Kidney (tissue), 14 donors: ENCODE data around the gene PRAF2. TPM values are rescaled to one million over a fixed set of nuclear protein-coding genes. Genes with fewer than 3 reads are reported as not detected.

ENCODE experiments used
- DNase-seq, 5 donors: peaks; one replicate each; pipeline ENCODE4 v3.0.0-alpha.2; 2013 to 2020
- FAIRE-seq: peaks from 2 replicates; lab custom pipeline; 2012; peaks lifted over from hg19 to GRCh38; lab: Jason Lieb, UNC
- H3K27ac ChIP-seq, 2 donors: one replicate each; pipeline ENCODE4 v1.7.0; 2013; ENCODE audit warnings: low read depth in 2 of 2, low read length in 2 of 2, inconsistent platforms in 1 of 2
- H3K27me3 ChIP-seq: one replicate; pipeline ENCODE4 v1.7.1; 2013; ENCODE audit warnings: low read length, inconsistent platforms; ENCODE audit not compliant: control insufficient read depth, insufficient read depth
- H3K36me3 ChIP-seq, 3 donors: one replicate each; pipeline versions ENCODE4 v1.7.0 to v1.7.1; 2013; ENCODE audit warnings: low read length in 3 of 3, control low read depth in 1 of 3, inconsistent platforms in 1 of 3; ENCODE audit not compliant: insufficient read depth in 3 of 3, control insufficient read depth in 2 of 3
- H3K4me1 ChIP-seq, 3 donors: one replicate each; pipeline versions ENCODE4 v1.7.0 to v1.7.1; 2013; ENCODE audit warnings: low read length in 3 of 3, inconsistent platforms in 1 of 3, low read depth in 1 of 3; ENCODE audit not compliant: control insufficient read depth in 2 of 3, insufficient read depth in 2 of 3
- H3K4me3 ChIP-seq, 3 donors: one replicate each; pipeline versions ENCODE4 v1.7.0 to v1.8.1; 2013; ENCODE audit warnings: low read length in 3 of 3, control low read depth in 1 of 3, inconsistent platforms in 1 of 3
- H3K9ac ChIP-seq, 3 donors: one replicate each; pipeline versions ENCODE4 v1.7.0 to v1.7.1; 2013; ENCODE audit warnings: low read length in 3 of 3, control low read depth in 1 of 3, inconsistent platforms in 1 of 3
- H3K9me3 ChIP-seq, 3 donors: one replicate each; pipeline versions ENCODE4 v1.7.0 to v1.7.1; 2013; ENCODE audit warnings: low read length in 3 of 3, control low read depth in 1 of 3, inconsistent platforms in 1 of 3; ENCODE audit not compliant: control insufficient read depth in 2 of 3, insufficient read depth in 1 of 3
- CTCF ChIP-seq: IDR thresholded peaks from 3 replicates; pipeline ENCODE4 v1.5.1; 2012; ENCODE audit warnings: mild to moderate bottlenecking, moderate library complexity, borderline replicate concordance; ENCODE audit not compliant: insufficient read depth; ENCODE audit errors: extremely low read depth
- intact Hi-C: fragments of 100-400 bp; cut with DNase I; formaldehyde crosslinking; loops from one replicate; pipeline ENCODE4 v1.11.1; 2022
- polyA plus RNA-seq: library from polyadenylated mRNA; stranded (reverse); fragments of 350-450 nt; fragmentation: Illumina TruSeq; extraction: RNeasy Lipid Tissue Mini Kit (QIAGEN cat#74804); gene quantifications from one replicate; pipeline ENCODE4 v1.2.3, GENCODE V29; 2014; ENCODE audit warnings: low read depth, low replicate concordance; ENCODE audit not compliant: insufficient read depth
- total RNA-seq: library from RNA; stranded (reverse); fragmentation: NEBNext Ultra II Directional; extraction: Animal tissue kit (Norgen Biotek cat#: 25700); gene quantifications from one replicate; pipeline ENCODE4 v1.2.1, GENCODE V29; 2021
- donor health status: control.
- donor health status: control.
- donor health status: control.
- donor health status: control.
- donor health status: control.
- donor health status: DM: yes; HTN: yes; CAD: no.
- donor health status: Normal renal cell carcinoma (clear cell type).

Gene PRAF2
- total and polyA plus RNA-seq, 2 donors from 2014 or later, result 24.0 to 47.9 TPM

GRCh38 chrX:49075347-49075746, 1.5 kb upstream of the PRAF2 start:
- Histone ChIP-seq H3K9ac (no peak overlapping the region), H3K4me1 (peaks cover 0 to 7% (median 0%) of the 10 kb centered on the region in 3 donors), H3K9me3 (no peaks in the 10 kb centered on the region), H3K27ac (no peak overlapping the region), H3K4me3 (no peak overlapping the region), H3K27me3 (no peaks in the 10 kb centered on the region), H3K36me3 (peaks cover 0 to 9% (median 0%) of the 10 kb centered on the region in 3 donors)
- TF ChIP-seq CTCF, result no peak
- FAIRE-seq, result no peak
- peak in 1 of 5 donors; percentile 42 for DNase-seq
- intact Hi-C loops, result no loop called here

GRCh38 chrX:49072712-49073095, 1.1 kb downstream of the PRAF2 start:
- H3K36me3 ChIP-seq, result peaks cover 0 to 9% (median 0%) of the 10 kb centered on the region in 3 donors
- intact Hi-C loops, result no loop called here
- no peak overlapping the region for H3K9ac ChIP-seq
- H3K27me3 ChIP-seq, result no peaks in the 10 kb centered on the region
- DNase-seq (peak in 1 of 5 donors; percentile 58), FAIRE-seq (no peak)
- H3K27ac ChIP-seq, result no peak overlapping the region
- TF ChIP-seq CTCF, result no peak
- H3K9me3 ChIP-seq, result no peaks in the 10 kb centered on the region
- peaks cover 0 to 4% (median 0%) of the 10 kb centered on the region in 3 donors for H3K4me1 ChIP-seq
- peak overlapping the region in 1 of 3 donors; percentile 64 for H3K4me3 ChIP-seq

- H3K4me3 ChIP-seq, result peak overlapping the region in 2 of 3 donors; percentile 41 to 64
- TF ChIP-seq CTCF, result no peak
- H3K27ac ChIP-seq, result no peak overlapping the region
- no peaks in the 10 kb centered on the region for H3K9me3 ChIP-seq
- H3K4me1 ChIP-seq, result peaks cover 0 to 4% (median 0%) of the 10 kb centered on the region in 3 donors
- H3K27me3 ChIP-seq, result no peaks in the 10 kb centered on the region
- H3K36me3 ChIP-seq, result peaks cover 0 to 4% (median 0%) of the 10 kb centered on the region in 3 donors
- intact Hi-C loops, result no loop called here
- peak overlapping the region in 1 of 3 donors; percentile 18 for H3K9ac ChIP-seq
- FAIRE-seq (peak; percentile 63), DNase-seq (peak; percentile 86 to 94 (median 90))
Measured at GRCh38 chrX:49071877-49072711, 1.7 kb downstream of the PRAF2 start.
